HG03558 (cell line): ENCODE results near the gene ECSIT.

Source experiments
- ATAC-seq: cut with Tn5 transposase; IDR thresholded peaks from one replicate; pipeline ENCODE4 v1.9.1; 2021; ENCODE audit warnings: moderate number of reproducible peaks; ENCODE audit not compliant: unreplicated experiment; ENCODE audit errors: extremely low read depth

ECSIT gene

DNA sequence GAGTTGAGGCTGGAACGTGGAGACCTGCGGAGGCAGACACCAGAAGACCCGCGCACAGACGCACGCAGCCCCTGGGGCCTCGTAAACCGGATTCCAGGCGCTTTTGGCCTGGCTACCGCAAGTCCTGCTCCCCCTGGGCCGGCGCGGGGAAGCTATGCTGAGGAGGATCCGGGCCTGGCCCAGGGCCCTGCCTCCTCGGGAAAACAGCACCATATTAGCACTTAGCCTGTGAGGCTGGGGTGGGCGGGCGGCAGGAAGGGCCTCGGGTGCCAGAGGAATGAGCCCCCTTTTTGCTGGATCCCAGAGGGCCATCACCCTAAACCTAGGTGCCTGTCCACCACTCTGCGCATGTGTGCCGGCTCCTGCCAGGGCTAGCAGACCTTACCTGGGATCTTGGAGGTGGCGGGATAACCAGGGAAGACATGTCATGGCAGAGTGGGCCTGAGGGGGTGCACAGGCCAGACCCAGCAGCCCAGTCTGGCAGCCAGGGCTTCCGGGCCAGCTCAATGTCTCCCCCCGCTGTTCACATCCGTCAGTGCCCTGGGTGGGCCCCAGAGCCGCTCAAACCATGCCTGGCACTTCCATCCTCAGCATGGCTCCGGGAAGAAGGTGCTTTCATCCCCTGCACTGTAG lies 22.8 kb upstream of the ECSIT start:
- no peak for ATAC-seq

DNA sequence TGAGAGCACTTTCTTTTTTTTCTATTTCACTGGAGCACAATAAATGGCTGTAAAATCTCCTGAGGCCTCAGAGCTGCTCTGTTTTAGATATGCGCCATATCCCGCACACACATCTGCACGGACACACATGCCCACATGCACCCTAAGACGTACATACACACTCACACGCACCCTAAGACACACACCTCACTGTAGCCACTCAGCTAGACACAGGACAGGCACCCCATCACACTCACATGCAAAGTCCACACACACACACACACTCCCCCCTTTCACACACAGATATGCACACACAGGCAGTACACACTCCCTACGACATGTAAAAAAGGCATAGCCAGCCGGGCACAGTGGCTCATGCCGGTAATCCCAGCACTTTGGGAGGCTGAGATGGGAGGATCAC lies 21.3 kb upstream of the ECSIT start:
- no peak for ATAC-seq

DNA sequence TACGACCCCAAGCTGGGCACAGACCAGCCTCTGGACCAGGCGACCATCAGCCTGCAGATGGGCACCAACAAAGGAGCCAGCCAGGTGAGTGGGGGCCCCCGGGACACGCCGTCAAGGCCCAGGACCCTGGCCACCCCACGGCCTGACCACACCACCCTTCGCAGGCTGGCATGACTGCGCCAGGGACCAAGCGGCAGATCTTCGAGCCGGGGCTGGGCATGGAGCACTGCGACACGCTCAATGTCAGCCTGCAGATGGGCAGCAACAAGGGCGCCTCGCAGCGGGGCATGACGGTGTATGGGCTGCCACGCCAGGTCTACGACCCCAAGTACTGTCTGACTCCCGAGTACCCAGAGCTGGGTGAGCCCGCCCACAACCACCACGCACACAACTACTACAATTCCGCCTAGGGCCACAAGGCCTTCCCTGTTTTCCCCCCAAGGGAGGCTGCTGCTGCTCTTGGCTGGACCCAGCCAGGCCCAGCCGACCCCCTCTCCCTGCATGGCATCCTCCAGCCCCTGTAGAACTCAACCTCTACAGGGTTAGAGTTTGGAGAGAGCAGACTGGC lies 20.5 kb upstream of the ECSIT start:
- ATAC-seq = no peak

DNA sequence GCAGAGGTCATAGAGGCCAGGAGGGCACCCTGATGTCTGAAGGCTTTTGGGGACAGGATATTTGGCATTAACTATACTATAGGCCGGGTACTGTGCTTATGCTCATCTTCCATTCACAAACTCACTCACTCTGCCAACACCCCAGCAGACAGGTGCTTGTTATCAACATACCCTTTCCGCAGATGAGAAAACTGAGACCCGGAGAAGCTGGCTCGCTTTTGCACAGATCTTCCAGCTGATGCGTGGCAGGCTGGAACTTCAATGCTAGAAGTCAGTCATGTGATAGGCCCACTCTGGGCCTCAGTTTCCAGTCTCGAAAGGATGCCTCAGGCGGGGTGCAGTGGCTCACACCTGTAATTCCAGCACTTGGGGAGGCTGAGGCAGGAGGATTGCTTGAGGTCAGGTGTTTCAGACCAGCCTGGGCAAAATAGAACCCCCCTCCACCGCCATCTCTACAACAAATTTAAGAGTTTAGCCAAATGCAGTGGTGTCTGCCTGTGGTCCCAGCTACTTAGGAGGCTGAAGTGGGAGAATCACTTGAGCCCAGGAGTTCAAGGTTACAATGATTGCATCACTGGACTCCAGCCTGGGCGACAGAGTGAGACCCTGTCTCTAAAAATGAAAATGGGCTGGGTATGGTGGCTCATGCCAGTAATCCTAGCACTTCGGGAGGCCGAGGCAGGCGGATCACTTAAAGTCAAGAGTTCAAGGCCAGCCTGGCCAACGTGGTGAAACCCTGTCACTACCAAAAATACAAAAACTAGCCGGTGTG lies 19.2 kb upstream of the ECSIT start:
- ATAC-seq = no peak

DNA sequence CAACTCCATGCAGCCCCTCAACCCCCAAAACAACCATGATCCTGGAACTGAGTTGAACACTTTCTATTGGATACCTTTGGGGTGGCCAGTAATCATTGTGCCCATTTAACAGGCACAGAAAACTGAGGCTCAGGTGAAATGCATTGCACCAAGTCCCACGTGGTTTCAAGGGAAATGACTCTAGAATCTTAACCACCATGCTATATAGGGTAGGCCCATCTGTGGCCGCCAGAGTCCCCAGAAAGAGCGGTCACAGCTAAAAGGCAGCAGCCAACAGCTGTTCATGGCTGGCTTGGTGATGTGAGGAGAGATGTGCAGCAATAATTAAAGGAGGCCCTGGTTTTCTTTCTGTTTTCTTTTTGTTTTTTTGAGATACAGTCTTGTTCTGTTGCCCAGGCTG lies 12.3 kb upstream of the ECSIT start:
- no peak for ATAC-seq

DNA sequence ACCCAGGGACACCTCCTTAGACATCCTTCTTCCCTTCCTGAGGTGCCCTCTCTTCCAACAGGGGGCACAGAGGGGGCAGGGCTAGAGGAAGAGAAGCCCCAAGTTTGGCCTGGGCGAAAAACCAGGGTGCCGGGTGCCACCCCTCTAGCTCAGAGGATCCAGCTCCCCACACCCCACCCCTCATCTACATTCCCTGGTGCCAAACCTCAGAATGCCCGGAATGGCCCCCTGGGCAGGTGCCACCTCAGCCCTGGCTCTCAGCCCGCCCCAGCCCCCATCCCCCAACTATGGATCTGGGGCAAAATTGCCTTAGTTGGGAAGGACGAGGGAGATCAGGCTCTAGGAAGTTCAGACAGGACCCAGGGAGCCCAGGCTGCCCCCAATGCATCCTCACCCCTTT lies 11.7 kb upstream of the ECSIT start:
- ATAC-seq = no peak

DNA sequence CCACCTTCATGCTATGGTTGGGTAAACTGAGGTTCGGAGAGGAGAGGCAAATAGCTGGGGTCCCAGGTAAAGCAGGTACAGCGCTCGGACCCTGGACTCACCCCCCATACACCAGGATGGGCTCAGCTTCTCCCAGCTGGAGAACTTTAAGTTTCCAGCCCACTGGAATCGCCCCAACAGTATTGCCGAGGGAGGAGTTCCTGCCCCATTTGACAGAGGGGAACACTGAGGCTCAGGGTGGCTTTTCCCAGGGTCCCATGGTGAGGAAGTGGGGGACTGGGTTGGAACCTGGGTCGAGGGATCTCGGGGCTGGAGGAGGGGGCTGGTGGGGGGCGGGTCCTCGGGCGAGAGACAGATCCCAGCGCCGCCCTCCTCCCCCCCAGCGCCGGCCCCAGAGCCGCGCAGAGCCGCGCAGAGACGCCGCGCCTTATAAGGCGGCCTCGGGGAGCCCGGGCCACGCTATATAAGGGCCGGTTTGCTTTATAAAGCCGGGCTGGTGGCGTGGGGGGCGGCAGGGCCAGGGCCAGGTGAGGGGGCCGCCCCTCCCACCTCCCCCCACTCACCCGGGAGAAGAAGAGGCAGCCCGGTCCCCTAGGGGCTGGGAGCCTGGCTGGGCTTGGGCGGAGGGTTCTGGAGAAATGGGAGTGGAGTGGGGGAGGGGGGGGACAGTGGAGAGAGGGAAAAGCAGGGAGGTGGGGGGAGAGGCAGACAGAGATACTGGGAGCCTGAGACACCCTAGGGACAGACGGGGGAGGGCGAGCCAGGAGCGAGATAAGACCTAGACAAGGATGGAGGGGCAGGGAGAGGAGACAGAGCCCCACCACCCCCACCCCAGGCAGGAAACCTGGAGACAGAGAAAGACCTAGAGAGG lies 10.8 kb upstream of the ECSIT start:
- ATAC-seq = no peak

DNA sequence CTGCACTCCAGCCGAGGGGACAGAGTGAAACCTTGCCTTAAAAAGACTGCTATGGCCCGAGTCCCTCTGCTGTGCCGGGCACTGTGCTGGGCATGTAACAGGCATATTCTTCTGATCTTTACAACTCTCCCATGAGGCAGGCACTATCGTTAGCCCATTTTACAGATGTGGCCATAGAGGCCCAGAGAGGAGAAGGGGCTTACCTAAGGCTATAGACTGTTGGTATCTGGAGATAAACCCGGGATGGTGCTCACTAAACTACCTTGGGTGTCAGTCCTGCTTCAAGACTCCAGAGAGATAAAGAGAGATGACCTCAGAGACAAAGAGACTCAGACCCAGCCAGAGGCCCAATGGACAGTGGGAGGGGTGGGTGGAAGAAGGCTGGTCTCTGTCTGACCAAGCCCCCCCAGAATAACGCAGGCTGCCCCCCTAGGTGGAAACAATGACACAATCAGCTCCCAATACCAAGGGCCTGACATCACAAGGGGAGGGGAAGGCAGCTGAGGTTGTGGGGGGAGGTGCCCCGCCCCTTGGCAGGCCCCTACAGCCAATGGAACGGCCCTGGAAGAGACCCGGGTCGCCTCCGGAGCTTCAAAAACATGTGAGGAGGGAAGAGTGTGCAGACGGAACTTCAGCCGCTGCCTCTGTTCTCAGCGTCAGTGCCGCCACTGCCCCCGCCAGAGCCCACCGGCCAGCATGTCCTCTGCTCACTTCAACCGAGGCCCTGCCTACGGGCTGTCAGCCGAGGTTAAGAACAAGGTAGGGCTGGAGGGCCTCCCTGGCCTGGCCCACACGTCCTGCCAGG lies 9.5 kb upstream of the ECSIT start, which contains the start of gene CNN1:
CNN1 (plus strand) TSS at position 620 of the 805 bp plus-strand sequence; CDS start at position 697, 77 bp downstream.
- no peak for ATAC-seq

DNA sequence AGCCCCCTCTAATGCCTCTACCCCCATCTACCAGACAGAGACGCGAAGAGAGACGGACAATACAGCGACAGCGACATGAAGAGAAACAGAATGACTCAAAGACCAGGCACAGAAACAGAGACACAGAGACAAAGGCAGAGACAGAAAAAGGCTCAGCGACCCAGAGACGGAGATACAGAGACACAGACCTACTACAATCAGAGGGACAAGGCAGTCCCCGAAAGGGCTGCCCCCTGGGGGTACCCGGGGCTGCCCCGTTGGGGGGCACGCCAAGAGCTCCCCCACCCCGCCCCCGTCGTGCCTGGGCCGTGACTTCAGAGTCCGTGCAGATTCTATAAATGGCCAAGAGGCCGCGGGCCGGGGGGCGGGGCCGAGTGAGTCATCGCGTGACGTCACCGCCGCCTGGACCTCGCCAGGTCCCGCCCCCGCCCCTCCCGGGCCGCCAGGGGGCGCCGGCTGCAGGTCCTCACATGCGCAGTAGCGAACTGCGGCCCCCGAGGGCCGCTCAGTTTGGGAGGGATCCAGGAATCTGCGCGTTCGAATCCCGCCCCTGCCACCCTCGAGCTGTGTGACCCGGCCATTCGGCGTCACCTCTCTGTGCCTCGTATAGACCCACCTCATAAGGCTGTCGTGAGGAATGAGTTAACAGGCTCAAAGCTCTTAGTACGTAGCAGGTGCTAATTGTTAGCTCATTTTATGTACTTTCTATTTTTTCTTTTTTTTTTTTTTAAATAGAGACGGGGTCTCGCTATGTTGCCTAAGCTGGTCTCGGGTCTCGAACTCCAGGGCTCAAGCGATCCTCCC lies 7.1 kb upstream of the ECSIT start:
- no peak for ATAC-seq

DNA sequence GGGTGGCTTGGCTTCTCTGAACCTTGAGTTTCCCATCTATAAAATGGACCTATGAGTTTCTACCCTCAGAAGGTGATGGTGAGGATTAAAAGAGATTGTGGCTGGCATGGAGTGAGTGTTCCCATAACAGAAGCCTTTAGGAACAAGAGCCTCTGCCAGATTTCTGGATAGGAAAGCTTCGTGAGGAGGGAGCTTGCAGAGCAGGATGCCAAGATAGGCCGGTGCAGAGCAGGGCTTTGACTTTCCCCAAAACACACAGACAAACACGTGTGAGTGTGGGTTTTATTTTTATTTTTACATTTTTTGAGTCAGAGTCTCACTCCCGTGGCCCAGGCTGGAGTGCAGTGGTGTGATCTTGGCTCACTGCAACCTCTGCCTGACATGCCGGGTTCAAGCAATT lies 6.0 kb upstream of the ECSIT start:
- ATAC-seq = no peak

DNA sequence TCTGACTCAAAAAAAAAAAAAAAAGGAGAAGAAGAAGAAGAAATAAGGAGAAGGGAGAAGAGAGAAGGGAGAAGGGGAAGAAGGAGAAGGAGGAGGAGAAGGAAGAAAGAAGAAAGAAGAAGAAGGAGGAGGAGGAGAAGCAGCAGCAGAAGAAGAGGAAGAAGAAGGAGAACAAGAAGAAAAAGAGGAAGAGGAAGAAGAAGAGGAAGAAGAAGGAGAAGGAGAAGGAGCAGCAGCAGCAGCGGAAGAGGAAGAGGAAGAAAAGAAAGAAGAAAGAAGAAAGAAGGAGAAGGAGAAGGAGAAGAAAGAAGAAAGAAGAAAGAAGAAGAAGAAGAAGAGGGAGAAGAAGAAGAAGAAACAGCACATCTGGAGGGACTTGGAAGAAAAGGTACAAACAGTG lies 5.6 kb upstream of the ECSIT start:
- no peak for ATAC-seq

DNA sequence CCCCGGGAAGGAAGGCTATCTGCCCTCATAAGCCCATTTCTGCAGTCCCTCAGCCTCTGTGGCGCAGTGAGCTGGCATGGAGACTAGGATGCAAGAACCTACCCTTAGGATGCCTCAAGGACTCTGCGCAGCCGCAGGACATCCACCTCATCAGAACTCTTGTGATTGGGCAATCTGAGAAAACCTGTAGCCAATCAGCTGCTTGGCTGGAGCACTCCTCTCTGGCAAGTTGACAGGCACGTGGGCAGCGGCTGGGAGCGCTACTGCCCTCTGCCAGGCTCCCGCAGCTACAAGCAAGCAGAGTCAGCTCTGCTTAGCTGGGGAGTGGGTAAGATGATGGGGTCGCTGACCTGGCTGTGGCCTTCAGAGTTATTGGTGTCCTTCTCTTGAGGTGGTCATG lies 1.5 kb upstream of the ECSIT start:
- no peak for ATAC-seq

DNA sequence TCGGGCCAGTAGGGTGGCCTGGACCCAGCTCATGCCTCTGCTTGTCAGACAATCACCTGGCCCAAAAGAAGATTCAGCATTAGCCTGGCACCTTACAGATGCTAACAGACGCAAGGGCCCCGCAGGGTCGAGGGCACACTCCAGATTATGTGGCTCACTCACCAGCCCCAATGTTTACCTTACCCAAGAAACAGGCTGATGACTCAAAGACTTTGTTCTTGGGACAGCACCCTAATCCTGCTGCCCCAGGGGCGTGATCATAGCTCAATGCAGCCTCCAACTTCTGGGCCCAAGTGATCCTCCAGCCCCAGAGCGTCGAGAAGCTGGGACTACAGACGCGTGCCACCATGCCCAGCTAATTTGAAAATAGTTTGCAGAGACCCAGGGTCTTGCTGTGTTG lies 9.8 kb downstream of the ECSIT start:
- ATAC-seq = no peak

DNA sequence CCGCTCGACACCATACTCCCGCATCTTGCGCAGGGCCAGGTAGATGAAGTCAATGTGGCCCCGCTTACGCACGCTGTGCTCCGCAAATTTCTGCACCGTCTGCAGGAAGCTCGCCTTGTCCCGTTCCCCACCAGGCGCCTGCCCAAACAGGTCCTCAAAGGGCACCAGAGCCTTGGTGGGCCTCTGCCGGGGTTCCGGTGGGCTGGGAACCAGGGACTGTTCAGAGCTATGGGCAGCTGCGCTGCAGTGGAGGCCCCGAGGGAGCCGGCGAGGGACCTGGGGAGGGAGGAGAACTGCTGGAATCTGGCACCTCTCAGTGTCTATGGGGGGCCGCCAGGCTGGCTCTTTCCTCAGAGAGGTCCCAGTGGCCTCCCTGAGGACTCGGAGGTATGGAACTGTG lies 15.0 kb downstream of the ECSIT start:
- no peak for ATAC-seq

DNA sequence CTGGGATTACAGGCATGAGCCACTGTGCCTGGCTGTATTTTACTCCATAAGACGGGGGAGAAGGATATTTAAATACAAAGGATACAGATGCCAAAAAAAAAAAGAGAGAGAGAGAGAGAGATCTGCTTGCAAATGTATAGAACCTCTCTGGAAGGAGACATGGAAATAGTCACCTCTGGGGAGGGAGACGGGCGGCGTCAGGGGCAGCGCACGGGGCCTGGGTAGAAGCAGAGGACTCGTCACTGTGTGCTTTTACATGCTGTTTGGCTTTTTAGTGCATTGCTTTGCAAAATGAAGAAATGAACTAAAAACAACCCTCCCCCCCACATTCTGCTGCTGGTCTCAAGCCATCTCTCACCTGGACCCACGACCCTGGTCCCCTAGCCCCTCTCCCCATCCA lies 18.5 kb downstream of the ECSIT start:
- no peak for ATAC-seq

DNA sequence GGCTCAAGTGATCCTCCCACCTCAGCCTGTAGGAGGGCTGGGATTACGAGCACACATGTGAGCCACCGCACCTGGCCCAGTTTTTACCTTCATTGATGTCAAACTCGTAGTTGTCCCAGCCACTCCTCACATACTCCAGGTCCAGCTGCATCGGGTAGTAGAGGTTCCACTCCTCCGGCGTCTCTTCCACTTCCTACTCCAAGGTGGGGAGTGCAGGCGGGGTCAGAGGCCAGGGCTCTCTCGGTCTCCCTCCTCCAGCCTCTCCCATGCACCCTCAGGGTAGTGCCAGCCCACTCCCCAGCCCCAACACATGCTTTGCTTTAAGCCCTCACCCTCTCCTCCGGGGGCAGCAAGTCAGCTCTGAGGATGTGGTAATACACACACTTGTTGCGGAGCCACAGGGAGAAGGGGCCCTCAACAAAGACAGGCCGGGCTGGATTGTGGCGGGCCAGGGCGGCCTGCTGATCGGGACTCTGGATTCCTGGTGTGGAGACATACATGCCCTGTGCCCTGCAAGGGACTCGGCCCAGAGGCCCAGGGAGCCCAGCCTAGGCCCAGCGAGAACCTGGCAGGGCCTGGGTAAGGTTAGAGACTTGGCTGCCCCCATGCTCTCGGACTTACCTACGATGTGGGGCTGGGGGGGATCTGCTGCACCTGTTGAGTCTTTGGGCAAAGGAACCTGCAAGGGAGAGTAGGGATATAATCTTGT lies 21.4 kb downstream of the ECSIT start:
- ATAC-seq = no peak

DNA sequence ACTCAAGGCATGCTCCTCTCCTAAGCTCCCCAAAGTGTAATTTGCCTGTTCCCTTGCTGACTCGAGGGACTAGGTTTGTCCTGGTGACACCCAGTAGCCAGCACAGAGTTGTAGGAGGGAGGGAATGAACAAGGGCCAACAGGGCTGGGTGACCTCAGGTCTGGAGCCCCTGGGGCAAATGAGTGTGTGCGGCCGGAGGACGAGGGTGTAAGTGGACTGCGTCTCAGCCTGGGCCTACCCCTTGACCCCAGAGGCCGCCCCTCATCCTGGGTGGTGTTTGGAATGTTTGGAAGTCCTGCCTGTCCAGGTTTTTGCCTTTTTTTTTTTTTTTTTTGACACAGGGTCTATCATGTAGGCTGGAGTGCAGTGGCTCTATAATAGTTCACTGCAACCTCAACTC lies 22.0 kb downstream of the ECSIT start:
- no peak for ATAC-seq

DNA sequence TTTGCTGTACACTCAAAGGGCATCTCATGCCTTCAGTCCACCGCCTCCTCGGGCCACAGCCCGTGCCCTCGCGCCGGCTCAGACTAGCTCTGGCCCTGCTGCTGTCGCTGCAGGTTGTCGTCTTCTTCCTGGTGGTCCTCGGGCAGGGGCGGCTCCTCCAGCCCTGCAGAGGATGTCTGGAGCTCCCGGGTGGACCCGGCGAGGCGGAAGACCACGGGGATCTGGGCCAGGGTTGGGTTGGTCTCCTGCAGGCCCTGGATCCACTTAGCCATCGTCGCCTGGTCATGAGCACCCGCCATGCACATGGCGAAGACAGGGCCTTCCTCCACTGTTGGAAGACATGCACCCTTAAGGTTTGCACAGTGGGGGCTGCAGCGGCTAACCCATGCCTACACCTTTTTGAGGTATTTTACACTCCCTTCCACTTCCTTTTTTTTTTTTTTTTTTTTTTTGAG lies 22.8 kb downstream of the ECSIT start:
- peak; percentile 7 for ATAC-seq
